GM23248 (cell line): ENCODE data around the gene TEX26.

Experiments
- EZH2 ChIP-seq: fragments of 200-600 bp; sonication (generic); IDR thresholded peaks from 2 replicates; pipeline ENCODE4 v1.6.1; 2018; ENCODE audit warnings: antibody characterized with exemption, mild to moderate bottlenecking; ENCODE audit not compliant: insufficient read depth, poor library complexity, severe bottlenecking
- EZH2phosphoT487 ChIP-seq: fragments of 200-600 bp; sonication (generic); IDR thresholded peaks from 2 replicates; pipeline ENCODE4 v1.6.1; 2018; ENCODE audit warnings: antibody characterized with exemption, moderate library complexity, mild to moderate bottlenecking, low read depth; ENCODE audit not compliant: insufficient read depth

DNA sequence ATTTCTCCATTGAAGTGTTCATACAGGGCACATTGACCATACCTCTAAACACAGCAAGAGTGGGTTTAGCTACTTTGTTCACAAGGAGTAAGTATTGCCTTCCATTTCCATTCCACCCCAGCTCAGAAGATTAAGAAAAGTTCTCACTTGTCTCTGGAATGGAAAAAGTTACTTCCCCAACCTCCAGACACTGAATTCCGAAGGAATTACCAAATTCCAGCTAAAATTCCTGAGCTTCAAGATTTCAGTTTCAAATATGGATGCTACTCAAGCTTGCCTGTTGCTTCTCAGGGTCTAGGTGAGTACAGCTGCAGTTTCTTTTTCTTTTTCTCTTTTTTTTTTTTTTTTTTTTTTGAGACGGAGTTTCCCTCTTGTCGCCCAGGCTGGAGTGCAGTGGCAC is 33.6 kb downstream of the TEX26 start:
- no peak for TF ChIP-seq EZH2
- TF ChIP-seq EZH2phosphoT487: no peak
